GM12891 (cell line): ENCODE data around the gene ABCC1.

Source experiments
- DNase-seq: peaks from one replicate; pipeline ENCODE4 v3.0.0; 2011; ENCODE audit warnings: low spot score; ENCODE audit not compliant: insufficient read length
- FAIRE-seq: peaks from 2 replicates; lab custom pipeline; 2011; peaks lifted over from hg19 to GRCh38; lab: Jason Lieb, UNC
- PAX5 ChIP-seq: IDR thresholded peaks from 2 replicates; pipeline ENCODE4 v1.6.1; 2011; ENCODE audit warnings: low read length, moderate library complexity, mild to moderate bottlenecking; ENCODE audit not compliant: insufficient read depth, severe bottlenecking
- POLR2A ChIP-seq: IDR thresholded peaks from 2 replicates; pipeline ENCODE4 v1.6.1; 2011; ENCODE audit warnings: low read depth, low read length, control low read depth
- POLR2AphosphoS5 ChIP-seq: IDR thresholded peaks from 2 replicates; pipeline ENCODE4 v1.6.1; 2011; ENCODE audit warnings: low read depth, low read length, control low read depth
- POU2F2 ChIP-seq: IDR thresholded peaks from 2 replicates; pipeline ENCODE4 v1.6.1; 2011; ENCODE audit warnings: low read depth, mild to moderate bottlenecking, control low read depth, low read length, moderate library complexity
- SPI1 ChIP-seq: IDR thresholded peaks from 2 replicates; pipeline ENCODE4 v1.6.1; 2011; ENCODE audit warnings: low read depth, low read length, control low read depth
- TAF1 ChIP-seq: IDR thresholded peaks from 2 replicates; pipeline ENCODE4 v1.6.1; 2011; ENCODE audit warnings: low read depth, low read length, control low read depth

Gene ABCC1

GRCh38 chr16:15966420-15966819, 17.0 kb downstream of the ABCC1 start:
- no peak for TF ChIP-seq SPI1
- no peak for TF ChIP-seq POLR2A
- no peak for TF ChIP-seq POLR2AphosphoS5
- no peak for TF ChIP-seq POU2F2
- TF ChIP-seq PAX5, result no peak

GRCh38 chr16:15966836-15967546, 17.6 kb downstream of the ABCC1 start:
- DNase-seq, result no peak
- FAIRE-seq, result no peak
- TF ChIP-seq POLR2AphosphoS5 (no peak), POU2F2 (no peak), SPI1 (no peak), PAX5 (no peak)

More at GRCh38 chr16:15966420-15966819, 17.0 kb downstream of the ABCC1 start:
- DNase-seq, result no peak
- FAIRE-seq, result no peak

GRCh38 chr16:15967655-15968315, 18.4 kb downstream of the ABCC1 start:
- TF ChIP-seq SPI1 (no peak), POU2F2 (no peak), POLR2A (no peak), PAX5 (no peak), POLR2AphosphoS5 (no peak), TAF1 (no peak)
- DNase-seq (no peak), FAIRE-seq (no peak)

GRCh38 chr16:15970202-15970601, 20.8 kb downstream of the ABCC1 start:
- DNase-seq (no peak), FAIRE-seq (peak; percentile 20)
- TF ChIP-seq POU2F2, result no peak
- no peak for TF ChIP-seq POLR2A
- no peak for TF ChIP-seq TAF1
- no peak for TF ChIP-seq SPI1
- no peak for TF ChIP-seq POLR2AphosphoS5
- TF ChIP-seq PAX5, result no peak

GRCh38 chr16:15970743-15971439, 21.5 kb downstream of the ABCC1 start:
- FAIRE-seq (no peak), DNase-seq (no peak)
- no peak for TF ChIP-seq POLR2AphosphoS5
- TF ChIP-seq PAX5, result no peak
- no peak for TF ChIP-seq TAF1
- TF ChIP-seq SPI1, result no peak
- TF ChIP-seq POLR2A, result no peak
- no peak; the same call in 1 of the 2 replicates for TF ChIP-seq POU2F2

- no peak for FAIRE-seq
- TF ChIP-seq SPI1, result no peak
- no peak for TF ChIP-seq TAF1
- no peak for TF ChIP-seq POU2F2
- TF ChIP-seq PAX5, result no peak
- TF ChIP-seq POLR2AphosphoS5, result no peak
- TF ChIP-seq POLR2A, result no peak
- no peak for DNase-seq
These were observed 22.0 kb downstream of the ABCC1 start for GRCh38 chr16:15971440-15971815.

GRCh38 chr16:15972046-15972868, 22.8 kb downstream of the ABCC1 start:
- no peak for DNase-seq
- FAIRE-seq, result no peak
- no peak for TF ChIP-seq PAX5
- TF ChIP-seq POLR2A, result no peak
- no peak for TF ChIP-seq POU2F2

GRCh38 chr16:15973421-15973820, 24.0 kb downstream of the ABCC1 start:
- DNase-seq, result no peak
- TF ChIP-seq TAF1, result no peak
- no peak for TF ChIP-seq PAX5
- TF ChIP-seq POLR2AphosphoS5, result no peak
- TF ChIP-seq POLR2A, result no peak
- no peak for TF ChIP-seq POU2F2
- TF ChIP-seq SPI1, result no peak
- FAIRE-seq, result no peak

GRCh38 chr16:15974057-15974456, 24.6 kb downstream of the ABCC1 start:
- DNase-seq, result no peak
- no peak for FAIRE-seq
- TF ChIP-seq PAX5 (no peak), POLR2AphosphoS5 (no peak), SPI1 (no peak), POLR2A (no peak), POU2F2 (no peak), TAF1 (no peak)
